K562 treated with DMSO at 1 percent for 4 hours (cell line): ENCODE data around the gene LMBRD1. TPM values are rescaled to one million over a fixed set of nuclear protein-coding genes. Genes with fewer than 3 reads are reported as not detected.

Experiments
- total RNA-seq: library from RNA; unstranded; fragments of 300-600 nt; gene quantifications from 2 replicates; pipeline ENCODE4 v1.2.3, GENCODE V29; 2022; ENCODE audit not compliant: insufficient read depth

LMBRD1 gene
- 17.2 and 23.3 TPM in 2 replicates for total RNA-seq

DNA sequence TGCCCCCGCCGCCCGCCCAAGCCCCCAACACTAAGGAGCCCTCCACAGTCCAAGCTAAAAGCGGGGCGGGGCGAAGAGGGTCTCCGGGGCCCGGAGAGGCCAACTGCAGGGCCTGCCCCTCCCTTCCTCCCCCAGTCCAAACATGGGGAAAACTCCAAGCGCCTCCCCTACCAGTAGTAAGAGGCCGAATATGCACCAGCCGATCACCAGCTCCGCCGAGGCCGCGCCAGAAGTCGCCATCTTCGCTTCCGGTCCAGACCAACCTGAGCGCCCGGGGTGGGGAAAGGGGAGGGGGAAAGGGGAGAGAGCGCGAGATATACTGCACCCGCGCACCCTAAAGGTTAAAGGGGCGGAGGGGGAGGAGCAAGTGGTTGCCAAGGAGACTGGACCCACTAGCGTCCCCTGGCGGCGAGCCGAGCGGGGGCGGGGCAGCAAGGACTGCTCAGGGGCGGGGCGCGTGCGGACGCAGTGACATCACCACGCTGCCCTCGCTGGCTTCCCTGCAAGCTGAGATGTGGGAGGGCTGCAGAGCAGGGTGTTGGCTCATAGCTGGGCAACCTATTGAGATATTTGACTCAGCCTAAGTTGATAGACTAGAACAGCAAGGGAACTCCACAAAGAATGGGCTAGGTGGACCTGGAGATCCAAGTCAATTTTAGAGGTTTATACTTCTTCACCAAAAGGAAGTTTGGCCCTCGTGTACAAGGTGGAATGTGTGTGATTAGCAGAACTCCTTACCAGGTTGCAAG, at the start of gene LMBRD1:
LMBRD1 (minus strand) TSS at position 369 of the 749 bp plus-strand sequence; CDS start at position 240, 129 bp downstream.

Other genes starting within 250 kb of the LMBRD1 start
- not detected in 2 replicates for gene COL19A1, start 69.5 kb upstream of the LMBRD1 start, total RNA-seq